ENCODE data around the gene HTRA1. TPM values are rescaled to one million over a fixed set of nuclear protein-coding genes. Genes with fewer than 3 reads are reported as not detected.

The HTRA1 gene
- total RNA-seq, 4 donors from 2014 or later, result 14.2 to 23.2 (median 17.2) TPM

DNA sequence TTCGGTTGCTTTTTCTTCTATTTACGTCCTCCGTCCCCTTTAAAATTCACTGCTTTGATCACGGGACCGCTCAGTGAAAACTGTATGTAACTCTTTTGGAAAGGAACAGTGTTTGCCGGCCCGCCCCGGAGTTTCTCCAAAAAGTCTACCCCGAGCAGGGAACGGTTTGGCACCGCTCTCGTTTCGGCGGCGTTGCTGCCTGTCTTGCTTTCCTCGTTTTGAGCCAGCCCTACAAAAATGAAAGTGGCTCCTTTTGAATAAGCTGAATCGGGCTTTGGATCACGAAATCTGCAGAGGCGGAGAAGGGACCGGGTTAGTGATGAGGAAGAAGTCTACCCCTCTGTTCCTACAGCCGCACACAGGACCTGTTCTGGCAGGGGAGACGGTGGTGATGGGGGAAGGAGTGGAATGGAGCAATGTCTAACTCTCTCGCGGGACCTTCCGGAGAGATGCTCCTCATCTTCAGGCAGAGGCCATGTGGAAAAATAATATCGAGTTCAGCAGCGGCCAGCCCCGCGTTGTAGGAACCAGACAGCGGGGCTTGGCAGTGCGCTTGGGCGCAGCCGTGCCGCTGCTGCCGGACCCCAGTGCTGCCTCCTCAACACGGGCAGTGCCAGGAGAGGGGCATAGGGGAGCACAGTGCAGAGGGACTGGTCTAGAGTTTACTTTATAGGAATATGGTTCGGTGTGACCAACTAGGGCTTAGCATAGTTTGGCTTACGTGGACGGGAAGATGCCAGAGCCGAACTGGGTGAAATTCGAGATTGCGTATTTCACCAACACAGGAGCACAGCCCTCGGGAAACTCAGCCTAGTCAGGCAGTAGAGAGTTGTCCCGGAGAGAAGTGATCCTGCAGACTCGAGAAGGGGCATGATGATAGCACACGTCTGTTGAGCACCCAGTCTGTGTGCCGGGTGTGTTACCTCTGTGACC lies 1.4 kb downstream of the HTRA1 start:
- H3K9me3 ChIP-seq, result no peaks in the 10 kb centered on the region
- ATAC-seq, result peak; percentile 41 to 54
- TF ChIP-seq, protein P1, sequence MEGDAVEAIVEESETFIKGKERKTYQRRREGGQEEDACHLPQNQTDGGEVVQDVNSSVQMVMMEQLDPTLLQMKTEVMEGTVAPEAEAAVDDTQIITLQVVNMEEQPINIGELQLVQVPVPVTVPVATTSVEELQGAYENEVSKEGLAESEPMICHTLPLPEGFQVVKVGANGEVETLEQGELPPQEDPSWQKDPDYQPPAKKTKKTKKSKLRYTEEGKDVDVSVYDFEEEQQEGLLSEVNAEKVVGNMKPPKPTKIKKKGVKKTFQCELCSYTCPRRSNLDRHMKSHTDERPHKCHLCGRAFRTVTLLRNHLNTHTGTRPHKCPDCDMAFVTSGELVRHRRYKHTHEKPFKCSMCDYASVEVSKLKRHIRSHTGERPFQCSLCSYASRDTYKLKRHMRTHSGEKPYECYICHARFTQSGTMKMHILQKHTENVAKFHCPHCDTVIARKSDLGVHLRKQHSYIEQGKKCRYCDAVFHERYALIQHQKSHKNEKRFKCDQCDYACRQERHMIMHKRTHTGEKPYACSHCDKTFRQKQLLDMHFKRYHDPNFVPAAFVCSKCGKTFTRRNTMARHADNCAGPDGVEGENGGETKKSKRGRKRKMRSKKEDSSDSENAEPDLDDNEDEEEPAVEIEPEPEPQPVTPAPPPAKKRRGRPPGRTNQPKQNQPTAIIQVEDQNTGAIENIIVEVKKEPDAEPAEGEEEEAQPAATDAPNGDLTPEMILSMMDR (IDR thresholded peaks at IDR 0.05 in 4 of 5, conservative IDR thresholded peaks at IDR 0.05 in 1 of 5), result no peak
- TF ChIP-seq POLR2A (IDR thresholded peaks at IDR 0.05), result no peak
- H3K36me3 ChIP-seq, result no peaks in the 10 kb centered on the region
- H3K4me3 ChIP-seq, result peak overlapping the region; percentile 68 to 74 (median 71)
- H3K4me1 ChIP-seq, result peaks cover 24 to 28% of the 10 kb centered on the region in 2 donors
- peak overlapping the region; percentile 69 to 73 (median 70) for H3K27ac ChIP-seq
- H3K27me3 ChIP-seq, result no peaks in the 10 kb centered on the region
- peak; percentile 26 to 43 for DNase-seq
- intact Hi-C loops (cut with DNase I; ENCODE audit: low total_unique reads), result loop anchor here (5.0 to 10.0 kb wide), 2 partner anchors 85 to 102 kb away; partner anchors contain the start of gene DMBT1
- in situ Hi-C loops (cut with MboI; ENCODE audit: low sequenced_read_pairs in 4 of 4), result no loop called here

DNA sequence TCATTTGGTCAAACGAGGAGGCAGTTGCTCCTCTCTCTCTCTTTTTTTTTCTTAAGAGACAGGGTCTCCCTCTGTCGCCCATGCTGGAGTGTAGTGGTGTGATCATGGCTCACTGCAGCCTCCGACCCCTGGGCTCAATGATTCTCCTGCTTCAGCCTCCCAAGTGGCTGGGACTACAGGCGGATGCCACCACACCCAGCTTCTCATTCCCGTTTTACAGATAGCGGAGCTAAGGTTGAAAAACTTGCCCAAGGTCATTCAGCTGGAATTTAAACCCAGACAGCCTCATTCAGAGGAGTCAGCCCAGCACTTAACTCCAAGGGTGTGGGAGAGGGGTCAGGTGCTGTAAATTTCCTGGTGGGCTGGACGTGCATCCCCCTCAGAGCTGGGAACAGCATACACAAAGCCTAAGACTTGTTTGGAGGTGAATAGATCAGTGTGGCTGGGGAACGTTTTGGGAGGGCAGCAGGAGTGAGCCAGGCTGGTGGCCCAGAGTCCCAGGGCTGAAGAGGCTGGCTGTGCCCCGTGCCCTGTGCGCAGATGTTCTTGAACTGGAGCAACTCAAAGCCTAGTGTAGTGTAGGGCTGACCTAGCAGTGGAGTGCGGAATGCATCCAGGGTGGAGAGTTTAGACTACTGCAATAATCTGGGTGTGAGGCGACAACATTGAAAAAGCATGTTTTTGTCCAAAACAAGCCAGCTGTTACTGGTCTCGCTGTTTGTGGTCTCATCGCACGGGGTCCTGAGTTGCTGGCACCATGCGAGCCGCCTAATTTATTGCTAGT lies 2.3 kb downstream of the HTRA1 start:
- peaks cover 22 to 31% of the 10 kb centered on the region in 2 donors for H3K4me1 ChIP-seq
- ATAC-seq, result no peak
- no peak for DNase-seq
- TF ChIP-seq, protein P1 (IDR thresholded peaks at IDR 0.05 in 4 of 5, conservative IDR thresholded peaks at IDR 0.05 in 1 of 5), result no peak
- TF ChIP-seq POLR2A (IDR thresholded peaks at IDR 0.05), result no peak
- intact Hi-C loops (cut with DNase I; ENCODE audit: low total_unique reads), result loop anchor here (5.0 to 10.0 kb wide), 2 partner anchors 86 to 101 kb away; partner anchors contain the start of gene DMBT1
- H3K27me3 ChIP-seq, result no peaks in the 10 kb centered on the region
- no peaks in the 10 kb centered on the region for H3K36me3 ChIP-seq
- no peaks in the 10 kb centered on the region for H3K9me3 ChIP-seq
- in situ Hi-C loops (cut with MboI; ENCODE audit: low sequenced_read_pairs in 4 of 4), result no loop called here
- peak overlapping the region; percentile 68 to 74 (median 71) for H3K4me3 ChIP-seq
- peak overlapping the region in 3 of 4 donors; percentile 32 to 73 (median 69) for H3K27ac ChIP-seq

DNA sequence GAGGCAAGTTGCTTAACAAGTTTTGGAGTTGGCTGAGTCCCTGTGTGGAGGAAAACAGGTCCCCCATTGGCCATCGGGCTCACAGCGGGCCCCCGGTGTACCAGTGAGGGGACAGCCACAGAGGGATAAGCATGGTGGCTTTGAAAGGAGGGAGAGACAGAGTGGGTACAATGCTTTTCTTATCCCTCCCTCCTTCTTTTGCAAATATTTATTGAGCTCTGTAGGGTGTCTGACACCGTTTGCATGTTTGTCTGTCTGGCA lies 2.8 kb downstream of the HTRA1 start:
- Histone ChIP-seq H3K4me3 (no peak overlapping the region), H3K4me1 (peaks cover 27 to 33% of the 10 kb centered on the region in 2 donors), H3K27me3 (no peaks in the 10 kb centered on the region), H3K9me3 (no peaks in the 10 kb centered on the region), H3K27ac (no peak overlapping the region), H3K36me3 (no peaks in the 10 kb centered on the region)
- ATAC-seq (no peak), DNase-seq (no peak)
- intact Hi-C loops (cut with DNase I; ENCODE audit: low total_unique reads) (loop anchor here (5.0 to 10.0 kb wide), 2 partner anchors 87 to 101 kb away; partner anchors contain the start of gene DMBT1), in situ Hi-C loops (cut with MboI; ENCODE audit: low sequenced_read_pairs in 4 of 4) (no loop called here)
- TF ChIP-seq, protein P1 (IDR thresholded peaks at IDR 0.05 in 4 of 5, conservative IDR thresholded peaks at IDR 0.05 in 1 of 5), result no peak

DNA sequence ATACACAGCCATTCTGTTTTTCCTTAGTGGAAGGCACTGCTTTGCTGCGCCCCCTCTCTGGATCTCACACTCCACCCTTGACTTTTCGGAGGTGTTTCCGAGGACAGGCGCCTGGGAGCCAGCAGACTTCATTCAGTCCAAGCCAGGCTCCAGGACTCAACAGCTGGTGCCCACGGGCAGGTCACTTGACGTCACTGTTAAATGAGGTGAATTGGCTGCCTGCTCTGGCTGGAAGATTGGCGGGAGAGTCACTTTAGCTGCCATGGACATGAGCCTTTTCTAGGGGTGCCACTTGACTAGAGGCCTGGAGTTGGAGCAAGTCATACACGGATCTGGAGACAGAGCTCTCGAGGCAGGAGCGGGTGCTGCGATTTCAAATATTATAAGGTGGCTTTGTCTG lies 3.2 kb downstream of the HTRA1 start:
- no peak overlapping the region for H3K27ac ChIP-seq
- no peak for ATAC-seq
- H3K4me1 ChIP-seq, result peaks cover 31 to 37% of the 10 kb centered on the region in 2 donors
- H3K27me3 ChIP-seq, result no peaks in the 10 kb centered on the region
- no peak for DNase-seq
- no peak overlapping the region for H3K4me3 ChIP-seq
- no peaks in the 10 kb centered on the region for H3K36me3 ChIP-seq
- intact Hi-C loops (cut with DNase I; ENCODE audit: low total_unique reads), result loop anchor here (5.0 to 10.0 kb wide), 2 partner anchors 87 to 100 kb away; partner anchors contain the start of gene DMBT1
- no peak for TF ChIP-seq POLR2A (IDR thresholded peaks at IDR 0.05)
- TF ChIP-seq, protein P1 (IDR thresholded peaks at IDR 0.05 in 4 of 5, conservative IDR thresholded peaks at IDR 0.05 in 1 of 5), result no peak
- H3K9me3 ChIP-seq, result no peaks in the 10 kb centered on the region
- in situ Hi-C loops (cut with MboI; ENCODE audit: low sequenced_read_pairs in 4 of 4), result no loop called here
